HepG2 (cell line): ENCODE data around the gene ARHGAP4. TPM values are rescaled to one million over a fixed set of nuclear protein-coding genes. Genes with fewer than 3 reads are reported as not detected.

Experiments
- ATAC-seq: fragments of 200-7000 bp; cut with Tn5 transposase; 3 replicates; pipeline ENCODE4 v1.9.1; 2020; ENCODE audit warnings: mild to moderate bottlenecking, moderate library complexity
- BruUV-seq: library from RNA; stranded (reverse); fragments of 400-500 nt; replicated peaks from 2 replicates; lab custom pipeline; 2021; lab: Mats Ljungman, UMichigan
- CTCF ChIA-PET: fragments of 300-600 bp; formaldehyde crosslinking; extraction: SDS; loops from one replicate; lab custom pipeline; 2021; ENCODE audit warnings: low total read pairs, inconsistent platforms, low intra/inter-chr PET ratio; lab: Yijun Ruan, JAX
- POLR2A ChIA-PET: fragments of 350-600 bp; sonication (Branson Sonifier 250); formaldehyde crosslinking; loops from one replicate; lab custom pipeline; 2020; ENCODE audit warnings: antibody characterized with exemption, inconsistent platforms; lab: Yijun Ruan, JAX
- DNase-seq: peaks from one replicate; pipeline ENCODE4 v3.0.0-alpha.2; 2015; ENCODE audit warnings: low spot score
- FAIRE-seq: peaks from 3 replicates; lab custom pipeline; 2011; peaks lifted over from hg19 to GRCh38; lab: Jason Lieb, UNC
- H2AFZ ChIP-seq: one replicate; pipeline ENCODE4 v1.6.1; 2011; ENCODE audit warnings: low read length, inconsistent platforms
- H3K27ac ChIP-seq: fragments of 300-600 bp; 3 replicates; pipeline ENCODE4 v1.8.0; 2011; ENCODE audit warnings: mixed run types, mild to moderate bottlenecking, mixed read lengths, low read length, inconsistent platforms; ENCODE audit not compliant: insufficient read depth; ENCODE audit errors: extremely low read length
- H3K27me3 ChIP-seq, 2 experiments: fragments of 200-600 bp in 1 of 2; 2 replicates in 1 of 2; 3 replicates in 1 of 2; pipeline versions ENCODE4 v1.6.0 to v1.8.0; 2011; ENCODE audit warnings: low read length in 2 of 2, mild to moderate bottlenecking in 2 of 2, moderate library complexity in 2 of 2, inconsistent platforms in 1 of 2; ENCODE audit not compliant: insufficient read depth in 2 of 2, control insufficient read depth in 1 of 2
- H3K36me3 ChIP-seq, 2 experiments: fragments of 200-600 bp in 1 of 2; replicated peaks in 1 of 2; 2 replicates in 1 of 2; 3 replicates in 1 of 2; pipeline versions ENCODE4 v1.5.1 to v1.8.0; 2011; ENCODE audit warnings: low read length in 2 of 2, inconsistent platforms in 1 of 2; ENCODE audit not compliant: insufficient read depth in 2 of 2, control insufficient read depth in 1 of 2
- H3K4me1 ChIP-seq: 2 replicates; pipeline ENCODE4 v1.5.1; 2012; ENCODE audit warnings: low read length, inconsistent platforms; ENCODE audit not compliant: insufficient read depth
- H3K4me2 ChIP-seq: 2 replicates; pipeline ENCODE4 v1.6.0; 2011; ENCODE audit warnings: low read depth, low read length, inconsistent platforms
- H3K4me3 ChIP-seq, 3 experiments: fragments of 200-600 bp in 1 of 3; sonication (generic), shearing (Covaris generic) in 1 of 3; replicated peaks in 1 of 3; 2 replicates each; pipeline ENCODE4 v1.5.1; 2011 to 2016; ENCODE audit warnings: low read length in 3 of 3, inconsistent platforms in 2 of 3, low read depth in 2 of 3, mild to moderate bottlenecking in 2 of 3, control low read depth in 1 of 3, mixed read lengths in 1 of 3; ENCODE audit not compliant: insufficient read depth in 1 of 3
- H3K79me2 ChIP-seq: one replicate; pipeline ENCODE4 v1.6.1; 2011; ENCODE audit warnings: low read length, inconsistent platforms; ENCODE audit not compliant: insufficient read depth
- H3K9ac ChIP-seq: 2 replicates; pipeline ENCODE4 v1.6.0; 2011; ENCODE audit warnings: mild to moderate bottlenecking, low read depth, low read length, inconsistent platforms; ENCODE audit not compliant: insufficient read depth
- H3K9me3 ChIP-seq: 2 replicates; pipeline ENCODE4 v1.5.1; 2012; ENCODE audit warnings: mild to moderate bottlenecking, low read length
- H4K20me1 ChIP-seq: 2 replicates; pipeline ENCODE4 v1.6.0; 2011; ENCODE audit warnings: inconsistent platforms, mild to moderate bottlenecking, low read length, moderate library complexity; ENCODE audit not compliant: insufficient read depth
- AGO1 ChIP-seq: fragments of 200-400 bp; formaldehyde crosslinking; IDR thresholded peaks from 2 replicates; pipeline ENCODE4 v1.6.1; 2017; ENCODE audit warnings: mild to moderate bottlenecking, low read depth, low read length, moderate library complexity; ENCODE audit not compliant: poor library complexity, severe bottlenecking
- SCMH1 ChIP-seq: sonication (generic); formaldehyde crosslinking; IDR thresholded peaks from 2 replicates; pipeline ENCODE4 v1.9.0; 2021; ENCODE audit warnings: missing genetic modification reagents, mild to moderate bottlenecking, borderline replicate concordance
- TCF7L2 ChIP-seq: IDR thresholded peaks from 2 replicates; pipeline ENCODE4 v1.6.1; 2011; ENCODE audit warnings: mild to moderate bottlenecking, low read depth, low read length, moderate library complexity
- TSC22D2 ChIP-seq: sonication (generic); formaldehyde crosslinking; IDR thresholded peaks from 2 replicates; pipeline ENCODE4 v1.5.1; 2020; ENCODE audit warnings: missing genetic modification reagents, mild to moderate bottlenecking, borderline replicate concordance
- ZNF317 ChIP-seq: sonication (generic); formaldehyde crosslinking; IDR thresholded peaks from 2 replicates; pipeline ENCODE4 v1.5.0; 2020; ENCODE audit warnings: mild to moderate bottlenecking, missing genetic modification reagents
- ZNF441 ChIP-seq: sonication (generic); formaldehyde crosslinking; IDR thresholded peaks from 2 replicates; pipeline ENCODE4 v1.7.0; 2021; ENCODE audit warnings: missing genetic modification reagents, borderline replicate concordance
- ZNF746 ChIP-seq: sonication (generic); formaldehyde crosslinking; IDR thresholded peaks from 2 replicates; pipeline ENCODE4 v1.8.0; 2022; ENCODE audit warnings: mild to moderate bottlenecking, missing genetic modification reagents
- WGBS: methylation state at CpG from one replicate; pipeline ENCODE4 v1.1.6; 2017; ENCODE audit warnings: low lambda C conversion rate; 5-methylcytosine and 5-hydroxymethylcytosine counted together
- in situ Hi-C: cut with HindIII; loops from 2 replicates; pipeline ENCODE4 v1.10.0; 2017; ENCODE audit warnings: low pct_unique_long_range_greater_than_20kb; ENCODE audit not compliant: extremely low pct_ligation_motif_present
- intact Hi-C: fragments of 100-400 bp; cut with micrococcal nuclease; formaldehyde crosslinking; loops from one replicate; pipeline ENCODE4 v1.10.0; 2022; ENCODE audit not compliant: unreplicated experiment
- polyA plus RNA-seq, 8 experiments: library from polyadenylated mRNA; depleted of rRNA in 3 of 8; stranded (reverse) in 7 of 8; unstranded in 1 of 8; fragments of >200 nt; fragmentation: Illumina TruSeq in 4 of 8; extraction: Trizol in 4 of 8; gene quantifications; 2 replicates each; pipeline versions ENCODE4 v1.2.1 to v1.2.3, GENCODE V29; 2011 to 2016; ENCODE audit warnings: low read depth in 4 of 8, missing spikeins in 1 of 8, mixed read lengths in 1 of 8; ENCODE audit not compliant: insufficient read depth in 1 of 8
- total RNA-seq, 5 experiments: library from RNA; depleted of rRNA; stranded (reverse); fragments of >200 nt; fragmentation: Illumina TruSeq; extraction: Trizol; gene quantifications; 2 replicates each; pipeline ENCODE4 v1.2.3, GENCODE V29; 2016; ENCODE audit warnings: low read depth in 1 of 5
- TF ChIP-seq, protein P1 (sequence below): sonication (generic); formaldehyde crosslinking; IDR thresholded peaks from 2 replicates; pipeline ENCODE4 v1.8.1; 2023; ENCODE audit warnings: mild to moderate bottlenecking, missing genetic modification reagents, borderline replicate concordance
- TF ChIP-seq, protein P2 (sequence below): IDR thresholded peaks from 2 replicates; pipeline ENCODE4 v1.6.1; 2016; ENCODE audit warnings: low read depth, missing genetic modification reagents, missing compliant biosample characterization
- TF ChIP-seq, protein P3 (sequence below): sonication (generic); formaldehyde crosslinking; IDR thresholded peaks from 2 replicates; pipeline ENCODE4 v1.4.0; 2020; ENCODE audit warnings: low read depth, missing genetic modification reagents
- TF ChIP-seq, protein P4 (sequence below): sonication (generic); formaldehyde crosslinking; IDR thresholded peaks from 2 replicates; pipeline ENCODE4 v1.5.0; 2020; ENCODE audit warnings: mild to moderate bottlenecking, missing genetic modification reagents, borderline replicate concordance

Gene ARHGAP4
- total and polyA plus RNA-seq, 2 of the 13 experiments (the other 11 are each of a cell fraction or from before 2014, with no cell fraction given) = 0.57 to 0.64 TPM

DNA sequence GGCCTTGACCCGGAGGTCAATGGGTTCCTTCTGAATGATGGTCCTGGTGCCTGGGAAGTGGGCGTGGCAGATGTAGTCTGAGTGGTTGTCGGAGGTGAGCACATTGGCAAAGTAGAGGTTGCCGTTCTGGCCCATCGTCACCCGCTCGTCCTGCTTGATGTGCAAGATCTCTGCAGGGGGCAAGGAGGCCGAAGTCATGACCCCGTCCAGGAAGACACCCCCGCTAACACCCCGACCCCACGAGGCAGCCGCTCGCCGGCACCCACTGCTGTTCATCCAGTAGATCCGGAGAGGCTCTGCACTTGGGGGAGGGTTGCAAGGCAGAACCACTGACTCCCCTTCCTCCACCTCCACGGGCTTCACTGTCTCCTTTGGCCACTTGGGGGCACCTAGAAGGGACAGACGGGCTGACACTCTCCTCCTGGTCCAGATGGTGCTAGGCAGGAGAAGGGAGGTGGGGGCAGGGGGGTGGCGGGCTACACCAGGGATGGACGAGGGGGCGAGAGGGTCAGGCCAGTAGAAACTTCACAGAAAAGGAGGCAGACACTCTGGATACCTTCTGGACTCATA, 55.2 kb downstream of the ARHGAP4 start (continued):
- TF ChIP-seq SCMH1 (CRISPR knock-in tag) = no peak
- TF ChIP-seq ZNF746 (CRISPR knock-in tag) = no peak
- no peak for TF ChIP-seq TSC22D2 (CRISPR knock-in tag)
- no peak for TF ChIP-seq ZNF317 (CRISPR knock-in tag)
- TF ChIP-seq, protein P1, sequence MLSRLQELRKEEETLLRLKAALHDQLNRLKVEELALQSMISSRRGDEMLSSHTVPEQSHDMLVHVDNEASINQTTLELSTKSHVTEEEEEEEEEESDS (CRISPR knock-in tag) = no peak
- TF ChIP-seq, all 625 proteins: peak for 0

DNA sequence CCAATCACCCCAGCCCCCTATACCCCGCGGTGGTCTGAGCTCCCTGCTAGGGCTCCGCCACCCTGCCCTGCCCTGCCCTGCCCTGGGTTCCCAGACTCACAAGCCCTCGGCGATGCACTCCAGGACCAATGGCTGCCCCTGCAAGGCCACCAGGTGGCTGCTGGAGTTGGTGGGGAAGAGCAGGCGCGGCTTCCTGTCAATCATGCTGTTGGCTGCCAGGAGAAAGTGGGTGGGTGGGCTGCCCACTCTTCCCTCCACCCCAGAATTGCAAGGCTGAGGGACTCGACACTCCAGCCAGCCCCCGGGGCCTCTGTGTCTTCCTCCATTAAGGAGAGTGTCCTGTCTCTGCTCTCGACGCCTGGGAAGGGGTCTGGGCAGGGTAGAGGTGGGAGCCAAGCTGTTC, 55.8 kb downstream of the ARHGAP4 start:
- Histone ChIP-seq H3K79me2 (no peaks in the 10 kb centered on the region), H4K20me1 (no peaks in the 10 kb centered on the region), H3K27ac (no peak overlapping the region), H3K27me3 (no peaks in the 10 kb centered on the region), H3K4me3 (no peak overlapping the region), H3K9me3 (no peaks in the 10 kb centered on the region), H2AFZ (no peak overlapping the region), H3K36me3 (no peaks in the 10 kb centered on the region), H3K4me2 (no peak overlapping the region), H3K4me1 (no peaks in the 10 kb centered on the region), H3K9ac (no peak overlapping the region)
- BruUV-seq = no TSS peak
- intact Hi-C loops = no loop called here
- CTCF ChIA-PET = no interaction called here
- POLR2A ChIA-PET = no interaction called here
- in situ Hi-C loops = no loop called here
- no peak for FAIRE-seq
- no peak for ATAC-seq
- no CpG with 5 or more reads among the region's 11 CpGs for WGBS
- DNase-seq = no peak
- TF ChIP-seq AGO1 = no peak
- TF ChIP-seq, protein P2, sequence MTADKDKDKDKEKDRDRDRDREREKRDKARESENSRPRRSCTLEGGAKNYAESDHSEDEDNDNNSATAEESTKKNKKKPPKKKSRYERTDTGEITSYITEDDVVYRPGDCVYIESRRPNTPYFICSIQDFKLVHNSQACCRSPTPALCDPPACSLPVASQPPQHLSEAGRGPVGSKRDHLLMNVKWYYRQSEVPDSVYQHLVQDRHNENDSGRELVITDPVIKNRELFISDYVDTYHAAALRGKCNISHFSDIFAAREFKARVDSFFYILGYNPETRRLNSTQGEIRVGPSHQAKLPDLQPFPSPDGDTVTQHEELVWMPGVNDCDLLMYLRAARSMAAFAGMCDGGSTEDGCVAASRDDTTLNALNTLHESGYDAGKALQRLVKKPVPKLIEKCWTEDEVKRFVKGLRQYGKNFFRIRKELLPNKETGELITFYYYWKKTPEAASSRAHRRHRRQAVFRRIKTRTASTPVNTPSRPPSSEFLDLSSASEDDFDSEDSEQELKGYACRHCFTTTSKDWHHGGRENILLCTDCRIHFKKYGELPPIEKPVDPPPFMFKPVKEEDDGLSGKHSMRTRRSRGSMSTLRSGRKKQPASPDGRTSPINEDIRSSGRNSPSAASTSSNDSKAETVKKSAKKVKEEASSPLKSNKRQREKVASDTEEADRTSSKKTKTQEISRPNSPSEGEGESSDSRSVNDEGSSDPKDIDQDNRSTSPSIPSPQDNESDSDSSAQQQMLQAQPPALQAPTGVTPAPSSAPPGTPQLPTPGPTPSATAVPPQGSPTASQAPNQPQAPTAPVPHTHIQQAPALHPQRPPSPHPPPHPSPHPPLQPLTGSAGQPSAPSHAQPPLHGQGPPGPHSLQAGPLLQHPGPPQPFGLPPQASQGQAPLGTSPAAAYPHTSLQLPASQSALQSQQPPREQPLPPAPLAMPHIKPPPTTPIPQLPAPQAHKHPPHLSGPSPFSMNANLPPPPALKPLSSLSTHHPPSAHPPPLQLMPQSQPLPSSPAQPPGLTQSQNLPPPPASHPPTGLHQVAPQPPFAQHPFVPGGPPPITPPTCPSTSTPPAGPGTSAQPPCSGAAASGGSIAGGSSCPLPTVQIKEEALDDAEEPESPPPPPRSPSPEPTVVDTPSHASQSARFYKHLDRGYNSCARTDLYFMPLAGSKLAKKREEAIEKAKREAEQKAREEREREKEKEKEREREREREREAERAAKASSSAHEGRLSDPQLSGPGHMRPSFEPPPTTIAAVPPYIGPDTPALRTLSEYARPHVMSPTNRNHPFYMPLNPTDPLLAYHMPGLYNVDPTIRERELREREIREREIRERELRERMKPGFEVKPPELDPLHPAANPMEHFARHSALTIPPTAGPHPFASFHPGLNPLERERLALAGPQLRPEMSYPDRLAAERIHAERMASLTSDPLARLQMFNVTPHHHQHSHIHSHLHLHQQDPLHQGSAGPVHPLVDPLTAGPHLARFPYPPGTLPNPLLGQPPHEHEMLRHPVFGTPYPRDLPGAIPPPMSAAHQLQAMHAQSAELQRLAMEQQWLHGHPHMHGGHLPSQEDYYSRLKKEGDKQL (CRISPR knock-in tag) = no peak
- TF ChIP-seq, protein P3, sequence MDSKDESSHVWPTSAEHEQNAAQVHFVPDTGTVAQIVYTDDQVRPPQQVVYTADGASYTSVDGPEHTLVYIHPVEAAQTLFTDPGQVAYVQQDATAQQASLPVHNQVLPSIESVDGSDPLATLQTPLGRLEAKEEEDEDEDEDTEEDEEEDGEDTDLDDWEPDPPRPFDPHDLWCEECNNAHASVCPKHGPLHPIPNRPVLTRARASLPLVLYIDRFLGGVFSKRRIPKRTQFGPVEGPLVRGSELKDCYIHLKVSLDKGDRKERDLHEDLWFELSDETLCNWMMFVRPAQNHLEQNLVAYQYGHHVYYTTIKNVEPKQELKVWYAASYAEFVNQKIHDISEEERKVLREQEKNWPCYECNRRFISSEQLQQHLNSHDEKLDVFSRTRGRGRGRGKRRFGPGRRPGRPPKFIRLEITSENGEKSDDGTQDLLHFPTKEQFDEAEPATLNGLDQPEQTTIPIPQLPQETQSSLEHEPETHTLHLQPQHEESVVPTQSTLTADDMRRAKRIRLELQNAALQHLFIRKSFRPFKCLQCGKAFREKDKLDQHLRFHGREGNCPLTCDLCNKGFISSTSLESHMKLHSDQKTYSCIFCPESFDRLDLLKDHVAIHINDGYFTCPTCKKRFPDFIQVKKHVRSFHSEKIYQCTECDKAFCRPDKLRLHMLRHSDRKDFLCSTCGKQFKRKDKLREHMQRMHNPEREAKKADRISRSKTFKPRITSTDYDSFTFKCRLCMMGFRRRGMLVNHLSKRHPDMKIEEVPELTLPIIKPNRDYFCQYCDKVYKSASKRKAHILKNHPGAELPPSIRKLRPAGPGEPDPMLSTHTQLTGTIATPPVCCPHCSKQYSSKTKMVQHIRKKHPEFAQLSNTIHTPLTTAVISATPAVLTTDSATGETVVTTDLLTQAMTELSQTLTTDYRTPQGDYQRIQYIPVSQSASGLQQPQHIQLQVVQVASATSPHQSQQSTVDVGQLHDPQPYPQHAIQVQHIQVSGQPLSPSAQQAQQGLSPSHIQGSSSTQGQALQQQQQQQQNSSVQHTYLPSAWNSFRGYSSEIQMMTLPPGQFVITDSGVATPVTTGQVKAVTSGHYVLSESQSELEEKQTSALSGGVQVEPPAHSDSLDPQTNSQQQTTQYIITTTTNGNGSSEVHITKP (CRISPR knock-in tag) = no peak
- no peak for TF ChIP-seq TCF7L2
- no peak for TF ChIP-seq ZNF441
- TF ChIP-seq, protein P4, sequence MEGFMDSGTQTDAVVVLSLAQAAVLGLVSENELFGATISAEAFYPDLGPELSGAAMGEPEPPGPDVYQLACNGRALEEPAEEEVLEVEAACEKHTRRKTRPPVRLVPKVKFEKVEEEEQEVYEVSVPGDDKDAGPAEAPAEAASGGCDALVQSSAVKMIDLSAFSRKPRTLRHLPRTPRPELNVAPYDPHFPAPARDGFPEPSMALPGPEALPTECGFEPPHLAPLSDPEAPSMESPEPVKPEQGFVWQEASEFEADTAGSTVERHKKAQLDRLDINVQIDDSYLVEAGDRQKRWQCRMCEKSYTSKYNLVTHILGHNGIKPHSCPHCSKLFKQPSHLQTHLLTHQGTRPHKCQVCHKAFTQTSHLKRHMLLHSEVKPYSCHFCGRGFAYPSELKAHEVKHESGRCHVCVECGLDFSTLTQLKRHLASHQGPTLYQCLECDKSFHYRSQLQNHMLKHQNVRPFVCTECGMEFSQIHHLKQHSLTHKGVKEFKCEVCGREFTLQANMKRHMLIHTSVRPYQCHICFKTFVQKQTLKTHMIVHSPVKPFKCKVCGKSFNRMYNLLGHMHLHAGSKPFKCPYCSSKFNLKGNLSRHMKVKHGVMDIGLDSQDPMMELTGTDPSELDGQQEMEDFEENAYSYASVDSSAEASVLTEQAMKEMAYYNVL (CRISPR knock-in tag) = no peak
